Activated CD4-positive, alpha-beta T cell treated with anti-CD3 and anti-CD28 coated beads, Interleukin-2, amount 10 ng/mL, durations not matched to agents 7 days and 5 days (primary cell): Measurements from ENCODE around the gene TMEM236. TPM values are rescaled to one million over a fixed set of nuclear protein-coding genes. Genes with fewer than 3 reads are reported as not detected.

Source experiments
- CTCF ChIA-PET: fragments of 350-600 bp; sonication (Branson Sonifier 250); formaldehyde crosslinking; loops from one replicate; lab custom pipeline; 2021; ENCODE audit warnings: antibody characterized with exemption; lab: Charles Lee
- POLR2A ChIA-PET: fragments of 350-600 bp; sonication (Branson Sonifier 250); formaldehyde crosslinking; loops from one replicate; lab custom pipeline; 2021; ENCODE audit warnings: antibody characterized with exemption; lab: Charles Lee
- DNase-seq: peaks from one replicate; pipeline ENCODE4 v3.0.0-alpha.2; 2020
- H3K27ac Mint-ChIP-seq: one replicate; pipeline ENCODE4 v1.8.0; 2021; ENCODE audit warnings: mild to moderate bottlenecking, moderate library complexity, mixed read lengths
- H3K27me3 Mint-ChIP-seq: one replicate; pipeline ENCODE4 v1.8.0; 2021; ENCODE audit warnings: mixed read lengths
- H3K36me3 Mint-ChIP-seq: one replicate; pipeline ENCODE4 v1.8.0; 2021; ENCODE audit warnings: low read depth, mixed read lengths
- H3K4me1 Mint-ChIP-seq: one replicate; pipeline ENCODE4 v1.8.0; 2021; ENCODE audit warnings: mixed read lengths
- H3K4me3 Mint-ChIP-seq: one replicate; pipeline ENCODE4 v1.8.0; 2021; ENCODE audit warnings: mild to moderate bottlenecking, moderate library complexity, mixed read lengths
- H3K9me3 Mint-ChIP-seq: one replicate; pipeline ENCODE4 v1.8.0; 2021; ENCODE audit warnings: mixed read lengths
- total RNA-seq, 2 experiments: library from RNA; stranded (reverse); gene quantifications; one replicate each; pipeline ENCODE4 v1.2.3, GENCODE V29; 2021

The TMEM236 gene
- total RNA-seq, 2 experiments from 2014 or later, result 0.04 TPM; not detected in 1

GRCh38 chr10:17731331-17732020, 20.5 kb upstream of the TMEM236 start:
- Mint-ChIP-seq H3K27me3 (no peaks in the 10 kb centered on the region), H3K4me1 (no peaks in the 10 kb centered on the region), H3K4me3 (no peak overlapping the region), H3K36me3 (no peaks in the 10 kb centered on the region), H3K9me3 (no peaks in the 10 kb centered on the region), H3K27ac (no peak overlapping the region)
- no peak for DNase-seq
- CTCF ChIA-PET, result interaction anchor here (0.7 kb wide), 1 partner anchor 124 kb away, joined by 4 read pairs; no protein-coding TSS in a partner anchor
- POLR2A ChIA-PET, result no interaction called here

- POLR2A ChIA-PET, result no interaction called here
- no peaks in the 10 kb centered on the region for H3K4me1 Mint-ChIP-seq
- CTCF ChIA-PET, result interaction anchor here (0.9 to 1.5 kb wide), 2 partner anchors 9 to 89 kb away, joined by 3 read pairs; partner anchors contain the start of gene STAM
- H3K27ac Mint-ChIP-seq, result no peak overlapping the region
- DNase-seq, result no peak
- H3K36me3 Mint-ChIP-seq, result no peaks in the 10 kb centered on the region
- H3K9me3 Mint-ChIP-seq, result no peaks in the 10 kb centered on the region
- H3K27me3 Mint-ChIP-seq, result no peaks in the 10 kb centered on the region
- H3K4me3 Mint-ChIP-seq, result no peak overlapping the region
These were observed 18.4 kb upstream of the TMEM236 start for GRCh38 chr10:17733620-17734019.

- Mint-ChIP-seq H3K4me3 (no peak overlapping the region), H3K27ac (no peak overlapping the region), H3K4me1 (no peaks in the 10 kb centered on the region), H3K27me3 (no peaks in the 10 kb centered on the region), H3K36me3 (no peaks in the 10 kb centered on the region), H3K9me3 (no peaks in the 10 kb centered on the region)
- DNase-seq, result no peak
- CTCF ChIA-PET, result interaction anchor here (1.5 kb wide), 1 partner anchor 90 kb away, joined by 3 read pairs; the partner anchor contains the start of gene STAM
- POLR2A ChIA-PET, result no interaction called here
These were observed 17.4 kb upstream of the TMEM236 start for GRCh38 chr10:17734432-17735080.

DNA sequence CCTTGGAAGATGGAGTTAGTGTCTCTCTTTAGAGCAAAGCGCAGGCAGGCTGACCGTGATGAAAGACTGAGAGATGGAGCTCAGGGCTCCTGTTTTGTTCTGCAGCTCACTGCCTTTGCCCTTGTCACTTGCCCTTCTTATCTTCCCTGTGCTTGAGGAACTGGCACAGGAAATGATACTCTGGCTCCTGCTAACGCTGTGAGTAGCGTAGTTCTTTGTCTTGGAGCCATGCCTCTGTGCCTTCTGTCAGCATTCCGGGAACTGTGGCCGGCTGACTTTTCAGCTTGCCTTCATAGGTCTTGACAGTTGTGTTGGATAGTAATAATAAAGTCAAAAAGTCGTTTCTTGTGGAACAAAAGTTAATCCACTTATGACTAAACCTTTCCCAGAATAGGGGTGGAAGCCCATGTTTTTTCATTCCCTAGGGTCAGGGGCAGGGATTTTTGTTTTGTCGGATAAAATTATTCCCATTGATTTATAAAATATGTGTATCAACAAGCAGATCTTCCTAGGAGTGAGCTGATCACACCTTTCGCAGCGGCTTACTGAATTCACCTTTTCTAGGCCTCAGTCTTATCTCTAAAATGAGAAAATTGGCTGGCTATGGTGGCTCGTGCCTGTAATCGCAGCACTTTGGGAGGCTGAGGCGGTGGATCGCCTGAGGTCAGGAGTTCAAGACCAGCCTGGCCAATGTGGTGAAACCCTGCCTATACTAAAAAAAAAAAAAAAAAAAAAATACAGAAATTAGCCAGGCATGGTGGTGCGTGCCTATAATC, 16.6 kb upstream of the TMEM236 start:
- ChIA-PET POLR2A (no interaction called here), CTCF (no interaction called here)
- H3K36me3 Mint-ChIP-seq, result no peaks in the 10 kb centered on the region
- H3K27me3 Mint-ChIP-seq, result no peaks in the 10 kb centered on the region
- no peaks in the 10 kb centered on the region for H3K4me1 Mint-ChIP-seq
- DNase-seq, result no peak
- no peaks in the 10 kb centered on the region for H3K9me3 Mint-ChIP-seq
- no peak overlapping the region for H3K4me3 Mint-ChIP-seq
- no peak overlapping the region for H3K27ac Mint-ChIP-seq

DNA sequence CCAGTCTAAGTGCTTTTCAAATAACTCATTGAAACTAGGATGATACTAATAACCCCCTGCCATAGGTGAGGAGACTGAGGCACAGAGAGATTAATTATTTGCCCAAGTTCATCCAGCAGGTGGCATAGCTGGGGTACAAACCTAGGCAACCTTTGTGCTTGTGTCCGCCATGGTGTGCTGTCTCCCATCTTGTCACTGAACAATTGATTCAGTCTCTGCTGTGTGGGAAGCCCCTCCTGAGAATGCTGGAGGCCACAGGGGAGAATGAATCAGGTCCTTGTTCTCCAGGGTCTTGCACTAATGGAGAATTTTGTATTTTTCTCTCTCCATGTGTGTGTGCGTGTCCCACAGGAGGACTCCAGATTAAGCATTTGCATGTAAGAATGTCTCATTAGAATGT, 15.8 kb upstream of the TMEM236 start:
- H3K4me1 Mint-ChIP-seq, result no peaks in the 10 kb centered on the region
- no peak for DNase-seq
- POLR2A ChIA-PET, result no interaction called here
- no peak overlapping the region for H3K4me3 Mint-ChIP-seq
- no peak overlapping the region for H3K27ac Mint-ChIP-seq
- no peaks in the 10 kb centered on the region for H3K9me3 Mint-ChIP-seq
- H3K27me3 Mint-ChIP-seq, result no peaks in the 10 kb centered on the region
- no peaks in the 10 kb centered on the region for H3K36me3 Mint-ChIP-seq
- CTCF ChIA-PET, result no interaction called here

GRCh38 chr10:17737027-17737965, 14.7 kb upstream of the TMEM236 start:
- ChIA-PET CTCF (interaction anchor here (0.5 to 1.0 kb wide), 2 partner anchors 80 to 126 kb away, joined by 3 read pairs; no protein-coding TSS in a partner anchor), POLR2A (no interaction called here)
- H3K4me1 Mint-ChIP-seq, result no peaks in the 10 kb centered on the region
- no peaks in the 10 kb centered on the region for H3K27me3 Mint-ChIP-seq
- H3K27ac Mint-ChIP-seq, result no peak overlapping the region
- DNase-seq, result no peak
- no peaks in the 10 kb centered on the region for H3K36me3 Mint-ChIP-seq
- no peak overlapping the region for H3K4me3 Mint-ChIP-seq
- no peaks in the 10 kb centered on the region for H3K9me3 Mint-ChIP-seq

DNA sequence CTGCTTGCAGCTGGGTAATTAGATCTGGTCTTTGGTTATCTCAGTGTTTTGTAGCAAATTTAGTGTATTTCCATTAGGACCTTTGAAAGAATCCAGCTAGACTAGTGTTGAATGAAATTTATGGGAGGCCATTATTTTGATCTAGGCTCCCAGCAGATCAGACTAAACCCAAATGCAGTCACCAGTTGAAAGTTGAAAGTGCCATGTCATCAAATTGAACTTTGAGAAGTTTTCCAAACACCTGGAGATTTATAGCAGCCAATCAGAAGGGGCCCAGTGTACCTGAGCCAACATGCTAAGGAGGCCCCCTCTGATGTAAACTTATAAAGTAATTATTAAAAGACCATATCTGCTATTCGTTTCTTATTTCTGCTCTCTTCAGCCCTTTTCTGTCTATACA, 11.3 kb upstream of the TMEM236 start:
- POLR2A ChIA-PET, result no interaction called here

DNA sequence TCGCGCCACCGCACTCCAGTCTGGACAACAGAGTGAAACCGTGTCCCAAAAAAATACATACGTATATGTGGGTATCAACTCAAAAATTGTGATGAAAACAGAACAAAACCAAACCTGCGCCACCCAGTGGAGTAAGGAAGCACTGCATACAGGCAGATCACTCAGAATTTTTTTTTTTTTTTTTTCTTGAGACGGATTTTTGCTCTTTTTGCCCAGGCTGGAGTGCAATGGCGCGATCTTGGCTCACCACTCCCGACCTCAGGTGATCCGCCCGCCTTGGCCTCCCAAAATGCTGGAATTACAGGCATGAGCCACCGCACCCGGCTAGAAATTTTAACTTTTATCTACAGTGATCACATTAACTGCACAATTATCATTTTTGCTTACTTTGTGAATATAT, 9.1 kb upstream of the TMEM236 start:
- CTCF ChIA-PET, result interaction anchor here (0.7 to 1.3 kb wide), 3 partner anchors 9 to 135 kb away, joined by 3 to 6 read pairs (median 3); no protein-coding TSS in a partner anchor

More for the DNA sequence above, 11.3 kb upstream of the TMEM236 start:
- no peaks in the 10 kb centered on the region for H3K27me3 Mint-ChIP-seq
- H3K27ac Mint-ChIP-seq, result no peak overlapping the region
- DNase-seq, result no peak
- peaks cover 14% of the 10 kb centered on the region for H3K4me1 Mint-ChIP-seq
- CTCF ChIA-PET, result no interaction called here
- H3K36me3 Mint-ChIP-seq, result no peaks in the 10 kb centered on the region
- H3K9me3 Mint-ChIP-seq, result no peaks in the 10 kb centered on the region
- no peak overlapping the region for H3K4me3 Mint-ChIP-seq

GRCh38 chr10:17743437-17743836, 8.6 kb upstream of the TMEM236 start:
- POLR2A ChIA-PET, result no interaction called here
- no peak overlapping the region for H3K27ac Mint-ChIP-seq
- H3K27me3 Mint-ChIP-seq, result no peaks in the 10 kb centered on the region
- H3K4me3 Mint-ChIP-seq, result no peak overlapping the region
- no peak for DNase-seq
- H3K4me1 Mint-ChIP-seq, result peaks cover 14% of the 10 kb centered on the region
- H3K9me3 Mint-ChIP-seq, result no peaks in the 10 kb centered on the region
- CTCF ChIA-PET, result interaction anchor here (1.5 kb wide), 1 partner anchor 100 kb away, joined by 3 read pairs; no protein-coding TSS in a partner anchor
- H3K36me3 Mint-ChIP-seq, result no peaks in the 10 kb centered on the region

More for the DNA sequence above, 9.1 kb upstream of the TMEM236 start:
- DNase-seq, result peak; percentile 73
- Mint-ChIP-seq H3K36me3 (no peaks in the 10 kb centered on the region), H3K9me3 (no peaks in the 10 kb centered on the region), H3K4me3 (no peak overlapping the region), H3K4me1 (peaks cover 14% of the 10 kb centered on the region), H3K27ac (no peak overlapping the region), H3K27me3 (no peaks in the 10 kb centered on the region)
- POLR2A ChIA-PET, result no interaction called here

GRCh38 chr10:17744341-17744861, 7.6 kb upstream of the TMEM236 start:
- ChIA-PET CTCF (interaction anchor here (1.5 kb wide), 1 partner anchor 101 kb away, joined by 3 read pairs; no protein-coding TSS in a partner anchor), POLR2A (no interaction called here)
- DNase-seq, result no peak
- H3K36me3 Mint-ChIP-seq, result no peaks in the 10 kb centered on the region
- no peak overlapping the region for H3K27ac Mint-ChIP-seq
- peaks cover 14% of the 10 kb centered on the region for H3K4me1 Mint-ChIP-seq
- no peaks in the 10 kb centered on the region for H3K27me3 Mint-ChIP-seq
- H3K9me3 Mint-ChIP-seq, result no peaks in the 10 kb centered on the region
- H3K4me3 Mint-ChIP-seq, result no peak overlapping the region

GRCh38 chr10:17747883-17748550, 4.0 kb upstream of the TMEM236 start:
- Mint-ChIP-seq H3K4me3 (no peak overlapping the region), H3K9me3 (no peaks in the 10 kb centered on the region), H3K27ac (no peak overlapping the region), H3K4me1 (peaks cover 10% of the 10 kb centered on the region), H3K36me3 (no peaks in the 10 kb centered on the region), H3K27me3 (no peaks in the 10 kb centered on the region)
- ChIA-PET POLR2A (no interaction called here), CTCF (interaction anchor here (0.6 kb wide), 1 partner anchor 90 kb away, joined by 3 read pairs; no protein-coding TSS in a partner anchor)
- no peak for DNase-seq
